ENCODE data around the gene KRTDAP. TPM values are rescaled to one million over a fixed set of nuclear protein-coding genes. Genes with fewer than 3 reads are reported as not detected.
"Not testable (repeated sequence)": the region's sequence is repeated elsewhere in the genome, so short reads cannot be mapped to it uniquely, and the experiment has no call there.

The KRTDAP gene
- total and polyA plus RNA-seq, 2 donors from 2014 or later: not detected

GRCh38 chr19:35470128-35470527 lies 20.1 kb downstream of the KRTDAP start:
- no peak overlapping the region for H3K27ac ChIP-seq (ENCODE audit: low read depth in 2 of 2, low read length in 2 of 2)

GRCh38 chr19:35468637-35469036 lies 21.6 kb downstream of the KRTDAP start:
- DNase-seq (peak in 4 of 5 donors; percentile 43 to 76 (median 50)), FAIRE-seq (no peak)
- intact Hi-C loops (cut with DNase I): loop anchor here (10.0 kb wide), 1 partner anchor 114 kb away; the partner anchor contains the start of gene FFAR3
- peak; percentile 70 for TF ChIP-seq CTCF (IDR thresholded peaks at IDR 0.05; ENCODE audit: borderline replicate concordance, extremely low read depth, insufficient read depth)
- no peaks in the 10 kb centered on the region for H3K36me3 ChIP-seq (ENCODE audit: control insufficient read depth in 2 of 3, insufficient read depth in 3 of 3, low read length in 3 of 3)
- no peak overlapping the region for H3K4me3 ChIP-seq (ENCODE audit: low read length in 3 of 3)
- H3K9me3 ChIP-seq (ENCODE audit: control insufficient read depth in 2 of 3, insufficient read depth in 1 of 3, low read length in 3 of 3): no peaks in the 10 kb centered on the region
- H3K4me1 ChIP-seq (ENCODE audit: control insufficient read depth in 2 of 3, insufficient read depth in 2 of 3, low read depth in 1 of 3, low read length in 3 of 3): no peaks in the 10 kb centered on the region
- no peak overlapping the region for H3K27ac ChIP-seq (ENCODE audit: low read depth in 2 of 2, low read length in 2 of 2)
- no peak overlapping the region for H3K9ac ChIP-seq (ENCODE audit: low read length in 3 of 3)
- no peaks in the 10 kb centered on the region for H3K27me3 ChIP-seq (ENCODE audit: control insufficient read depth, insufficient read depth, low read length)

More at GRCh38 chr19:35470128-35470527, 20.1 kb downstream of the KRTDAP start:
- no peak overlapping the region for H3K9ac ChIP-seq (ENCODE audit: low read length in 3 of 3)
- H3K9me3 ChIP-seq (ENCODE audit: control insufficient read depth in 2 of 3, insufficient read depth in 1 of 3, low read length in 3 of 3): no peaks in the 10 kb centered on the region
- FAIRE-seq (no peak), DNase-seq (no peak)
- H3K4me1 ChIP-seq (ENCODE audit: control insufficient read depth in 2 of 3, insufficient read depth in 2 of 3, low read depth in 1 of 3, low read length in 3 of 3): no peaks in the 10 kb centered on the region
- no peak for TF ChIP-seq CTCF (IDR thresholded peaks at IDR 0.05; ENCODE audit: borderline replicate concordance, extremely low read depth, insufficient read depth)
- intact Hi-C loops (cut with DNase I): no loop called here
- H3K27me3 ChIP-seq (ENCODE audit: control insufficient read depth, insufficient read depth, low read length): no peaks in the 10 kb centered on the region
- no peaks in the 10 kb centered on the region for H3K36me3 ChIP-seq (ENCODE audit: control insufficient read depth in 2 of 3, insufficient read depth in 3 of 3, low read length in 3 of 3)
- H3K4me3 ChIP-seq (ENCODE audit: low read length in 3 of 3): no peak overlapping the region

GRCh38 chr19:35466259-35466658 lies 24.0 kb downstream of the KRTDAP start:
- no peak for FAIRE-seq
- H3K36me3 ChIP-seq (ENCODE audit: control insufficient read depth in 2 of 3, insufficient read depth in 3 of 3, low read length in 3 of 3): no peaks in the 10 kb centered on the region
- no peaks in the 10 kb centered on the region for H3K4me1 ChIP-seq (ENCODE audit: control insufficient read depth in 2 of 3, insufficient read depth in 2 of 3, low read depth in 1 of 3, low read length in 3 of 3)
- no peak overlapping the region for H3K9ac ChIP-seq (ENCODE audit: low read length in 3 of 3)
- no peak overlapping the region for H3K27ac ChIP-seq (ENCODE audit: low read depth in 2 of 2, low read length in 2 of 2)
- DNase-seq: no peak
- intact Hi-C loops (cut with DNase I): loop anchor here (10.0 kb wide), 1 partner anchor 111 kb away; the partner anchor contains the start of gene FFAR3
- H3K4me3 ChIP-seq (ENCODE audit: low read length in 3 of 3): no peak overlapping the region
- no peaks in the 10 kb centered on the region for H3K27me3 ChIP-seq (ENCODE audit: control insufficient read depth, insufficient read depth, low read length)
- no peaks in the 10 kb centered on the region for H3K9me3 ChIP-seq (ENCODE audit: control insufficient read depth in 2 of 3, insufficient read depth in 1 of 3, low read length in 3 of 3)
- TF ChIP-seq CTCF (IDR thresholded peaks at IDR 0.05; ENCODE audit: borderline replicate concordance, extremely low read depth, insufficient read depth): no peak

GRCh38 chr19:35462956-35463355 lies 27.3 kb downstream of the KRTDAP start:
- H3K4me1 ChIP-seq (ENCODE audit: control insufficient read depth in 2 of 3, insufficient read depth in 2 of 3, low read depth in 1 of 3, low read length in 3 of 3): peaks cover 5 to 17% (median 11%) of the 10 kb centered on the region in 3 donors
- not testable (repeated sequence) for H3K36me3 ChIP-seq (ENCODE audit: control insufficient read depth in 2 of 3, insufficient read depth in 3 of 3, low read length in 3 of 3); H3K27me3 ChIP-seq (ENCODE audit: control insufficient read depth, insufficient read depth, low read length); H3K9me3 ChIP-seq (ENCODE audit: control insufficient read depth in 2 of 3, insufficient read depth in 1 of 3, low read length in 3 of 3); DNase-seq; H3K4me3 ChIP-seq (ENCODE audit: low read length in 3 of 3); H3K27ac ChIP-seq (ENCODE audit: low read depth in 2 of 2, low read length in 2 of 2); H3K9ac ChIP-seq (ENCODE audit: low read length in 3 of 3); FAIRE-seq
- intact Hi-C loops (cut with DNase I): loop anchor here (10.0 kb wide), 1 partner anchor 108 kb away; the partner anchor contains the start of gene FFAR3
